ENCODE data around the gene TBX15.

TBX15 gene

GRCh38 chr1:118902711-118903191 lies 85.4 kb downstream of the TBX15 start (continued):
- TF ChIP-seq POU6F1 (CRISPR knock-in tag; IDR thresholded peaks at IDR 0.05; ENCODE audit: borderline replicate concordance, low read depth) (no peak), ZNF565 (CRISPR knock-in tag; conservative IDR thresholded peaks at IDR 0.05; ENCODE audit: low read depth) (no peak), ZNF8 (CRISPR knock-in tag; IDR thresholded peaks at IDR 0.05) (no peak), ZFP30 (CRISPR knock-in tag; IDR thresholded peaks at IDR 0.05) (no peak)

- no peak for TF ChIP-seq ARNTL (CRISPR knock-in tag; IDR thresholded peaks at IDR 0.05; ENCODE audit: borderline replicate concordance, low read depth)
- TF ChIP-seq SNAI2 (CRISPR knock-in tag; IDR thresholded peaks at IDR 0.05): no peak
- TF ChIP-seq ZFP30 (CRISPR knock-in tag; IDR thresholded peaks at IDR 0.05): no peak
- TF ChIP-seq BACH2 (CRISPR knock-in tag; IDR thresholded peaks at IDR 0.05; ENCODE audit: borderline replicate concordance): no peak
- no peak for ATAC-seq
Measured at GRCh38 chr1:118902299-118902698, 85.8 kb downstream of the TBX15 start.

GRCh38 chr1:118900643-118901440 lies 87.3 kb downstream of the TBX15 start:
- no peak for ATAC-seq

More at GRCh38 chr1:118900643-118901440, 87.3 kb downstream of the TBX15 start:
- no peak for TF ChIP-seq ZFP3 (CRISPR knock-in tag; IDR thresholded peaks at IDR 0.05)
- TF ChIP-seq CSDC2 (CRISPR knock-in tag; IDR thresholded peaks at IDR 0.05): no peak
- TF ChIP-seq POU6F1 (CRISPR knock-in tag; IDR thresholded peaks at IDR 0.05; ENCODE audit: borderline replicate concordance, low read depth): no peak
- TF ChIP-seq ZC3H10 (CRISPR knock-in tag; IDR thresholded peaks at IDR 0.05): no peak
- TF ChIP-seq BACH2 (CRISPR knock-in tag; IDR thresholded peaks at IDR 0.05; ENCODE audit: borderline replicate concordance): no peak
- no peak for TF ChIP-seq CSRNP3 (CRISPR knock-in tag; IDR thresholded peaks at IDR 0.05)
- no peak for TF ChIP-seq TSHZ2 (CRISPR knock-in tag; IDR thresholded peaks at IDR 0.05)
- no peak for TF ChIP-seq ZNF565 (CRISPR knock-in tag; conservative IDR thresholded peaks at IDR 0.05; ENCODE audit: low read depth)
- no peak for TF ChIP-seq ESRRG (CRISPR knock-in tag; IDR thresholded peaks at IDR 0.05)
- no peak for TF ChIP-seq SNAI2 (CRISPR knock-in tag; IDR thresholded peaks at IDR 0.05)
- no peak for TF ChIP-seq PPARA (CRISPR knock-in tag; IDR thresholded peaks at IDR 0.05; ENCODE audit: borderline replicate concordance)
- TF ChIP-seq RARB (CRISPR knock-in tag; IDR thresholded peaks at IDR 0.05): no peak
